CD4-positive, alpha-beta T cell treated with Interleukin-17A for 4 hours (primary cell): ENCODE data around the gene RAD51AP2.
"Not testable (repeated sequence)": the region's sequence is repeated elsewhere in the genome, so short reads cannot be mapped to it uniquely, and the experiment has no call there.

Experiments
- DNase-seq: peaks from one replicate; pipeline ENCODE4 v3.0.0-alpha.2; 2020; ENCODE audit warnings: mixed read lengths

The RAD51AP2 gene

GRCh38 chr2:17536416-17536815, 18.2 kb upstream of the RAD51AP2 start:
- DNase-seq, result no peak

GRCh38 chr2:17533546-17533945, 15.3 kb upstream of the RAD51AP2 start:
- DNase-seq, result no peak

- no peak for DNase-seq
These were observed 11.5 kb upstream of the RAD51AP2 start for GRCh38 chr2:17529771-17530170.

- DNase-seq, result no peak
These were observed 4.1 kb upstream of the RAD51AP2 start for GRCh38 chr2:17522303-17522702.

- no peak for DNase-seq
These were observed 3.4 kb upstream of the RAD51AP2 start for GRCh38 chr2:17521621-17522020.

GRCh38 chr2:17520761-17521160, 2.5 kb upstream of the RAD51AP2 start:
- no peak for DNase-seq

GRCh38 chr2:17519486-17519885, 1.2 kb upstream of the RAD51AP2 start:
- no peak for DNase-seq

- no peak for DNase-seq
These were observed 594 bp downstream of the RAD51AP2 start for GRCh38 chr2:17517481-17518211.

GRCh38 chr2:17515652-17516051, 2.6 kb downstream of the RAD51AP2 start:
- DNase-seq, result no peak

GRCh38 chr2:17506736-17507616, 11.3 kb downstream of the RAD51AP2 start:
- no peak for DNase-seq

- DNase-seq, result no peak
These were observed 20.5 kb downstream of the RAD51AP2 start for GRCh38 chr2:17497718-17498117.

- no peak for DNase-seq
These were observed 22.6 kb downstream of the RAD51AP2 start for GRCh38 chr2:17495590-17495989.

GRCh38 chr2:17490165-17490564, 28.1 kb downstream of the RAD51AP2 start:
- DNase-seq, result not testable (repeated sequence)

- not testable (repeated sequence) for DNase-seq
These were observed 29.6 kb downstream of the RAD51AP2 start for GRCh38 chr2:17488610-17489009.

- no peak for DNase-seq
These were observed 34.7 kb downstream of the RAD51AP2 start for GRCh38 chr2:17483496-17483895.

GRCh38 chr2:17482651-17483050, 35.6 kb downstream of the RAD51AP2 start:
- DNase-seq, result no peak

- DNase-seq, result no peak
These were observed 38.4 kb downstream of the RAD51AP2 start for GRCh38 chr2:17479875-17480274.

GRCh38 chr2:17476830-17477229, 41.4 kb downstream of the RAD51AP2 start:
- no peak for DNase-seq

GRCh38 chr2:17476064-17476463, 42.2 kb downstream of the RAD51AP2 start:
- no peak for DNase-seq

- DNase-seq, result no peak
These were observed 43.0 kb downstream of the RAD51AP2 start for GRCh38 chr2:17475286-17475685.

GRCh38 chr2:17471979-17472378, 46.3 kb downstream of the RAD51AP2 start:
- DNase-seq, result no peak

GRCh38 chr2:17470855-17471641, 47.2 kb downstream of the RAD51AP2 start:
- no peak for DNase-seq

- no peak for DNase-seq
These were observed 57.2 kb downstream of the RAD51AP2 start for GRCh38 chr2:17461087-17461475.
